Measurements from ENCODE around the gene SERPINB10.

SERPINB10 gene, protein sequence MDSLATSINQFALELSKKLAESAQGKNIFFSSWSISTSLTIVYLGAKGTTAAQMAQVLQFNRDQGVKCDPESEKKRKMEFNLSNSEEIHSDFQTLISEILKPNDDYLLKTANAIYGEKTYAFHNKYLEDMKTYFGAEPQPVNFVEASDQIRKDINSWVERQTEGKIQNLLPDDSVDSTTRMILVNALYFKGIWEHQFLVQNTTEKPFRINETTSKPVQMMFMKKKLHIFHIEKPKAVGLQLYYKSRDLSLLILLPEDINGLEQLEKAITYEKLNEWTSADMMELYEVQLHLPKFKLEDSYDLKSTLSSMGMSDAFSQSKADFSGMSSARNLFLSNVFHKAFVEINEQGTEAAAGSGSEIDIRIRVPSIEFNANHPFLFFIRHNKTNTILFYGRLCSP

DNA sequence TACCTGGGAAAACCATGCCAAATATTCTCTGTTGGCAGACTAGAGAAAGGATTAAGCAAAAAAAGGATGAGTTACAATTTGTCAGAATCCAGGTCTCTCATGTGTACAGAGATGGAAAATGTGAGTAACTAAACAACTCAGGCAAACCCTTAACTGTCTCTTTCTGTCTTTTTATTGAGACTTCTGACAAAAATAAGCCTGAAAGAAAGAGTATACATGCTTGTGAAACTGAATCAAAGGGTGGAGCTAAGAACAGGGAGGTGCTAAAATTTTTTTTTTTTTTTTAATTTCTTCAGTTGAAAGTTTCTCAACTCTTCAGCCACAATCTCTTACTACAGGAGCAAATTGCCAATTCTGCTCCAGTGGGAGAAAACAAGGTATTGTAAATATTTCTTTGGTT lies at the start of gene SERPINB10:
Gene SERPINB10, plus strand, starts transcription at position 295 of the 400 bp plus-strand sequence. CDS start 7,553 bp downstream, outside the sequence.
- DNase-seq (ENCODE audit: low spot score), result no peak

- no peak for DNase-seq (ENCODE audit: low spot score)
Observed at GRCh38 chr18:63858456-63858855, 49.3 kb upstream of the SERPINB10 start.

DNA sequence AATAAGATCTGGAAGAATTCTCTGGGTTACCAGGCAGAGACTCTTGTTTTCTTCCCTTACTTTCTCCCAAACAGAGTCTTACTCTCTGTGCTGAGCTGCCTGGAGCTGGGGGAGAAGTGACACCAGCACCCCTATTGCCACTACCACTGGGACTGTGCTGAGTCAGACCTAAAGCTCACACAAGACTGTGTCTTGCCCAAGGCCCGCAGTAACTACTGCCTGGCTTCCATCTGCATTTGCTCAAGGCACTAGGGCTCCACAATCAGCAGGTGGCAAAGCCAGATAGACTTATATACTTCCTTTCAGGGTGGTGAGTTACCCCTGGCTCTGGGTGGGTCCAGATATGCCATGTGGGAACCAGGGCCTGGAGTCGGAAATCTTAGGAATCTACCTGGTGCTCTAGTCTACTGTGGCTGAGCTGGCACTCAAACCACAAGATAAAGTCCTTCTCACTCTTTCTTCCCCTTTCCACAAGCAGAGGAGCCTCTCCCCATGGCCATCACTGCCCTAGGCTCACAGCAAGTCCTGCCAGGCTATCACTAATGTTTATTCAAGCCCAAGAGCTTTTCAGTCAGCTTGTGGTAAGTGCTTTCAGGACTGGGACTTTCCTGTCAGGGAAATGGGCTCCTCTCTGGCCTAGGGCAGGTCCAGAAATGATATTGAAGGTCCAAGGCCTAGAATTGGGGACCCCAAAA lies 47.8 kb upstream of the SERPINB10 start:
- DNase-seq (ENCODE audit: low spot score), result no peak

GRCh38 chr18:63860531-63860930 lies 47.2 kb upstream of the SERPINB10 start:
- no peak for DNase-seq (ENCODE audit: low spot score)

- no peak for DNase-seq (ENCODE audit: low spot score)
Observed at GRCh38 chr18:63867368-63868125, 40.2 kb upstream of the SERPINB10 start.

DNA sequence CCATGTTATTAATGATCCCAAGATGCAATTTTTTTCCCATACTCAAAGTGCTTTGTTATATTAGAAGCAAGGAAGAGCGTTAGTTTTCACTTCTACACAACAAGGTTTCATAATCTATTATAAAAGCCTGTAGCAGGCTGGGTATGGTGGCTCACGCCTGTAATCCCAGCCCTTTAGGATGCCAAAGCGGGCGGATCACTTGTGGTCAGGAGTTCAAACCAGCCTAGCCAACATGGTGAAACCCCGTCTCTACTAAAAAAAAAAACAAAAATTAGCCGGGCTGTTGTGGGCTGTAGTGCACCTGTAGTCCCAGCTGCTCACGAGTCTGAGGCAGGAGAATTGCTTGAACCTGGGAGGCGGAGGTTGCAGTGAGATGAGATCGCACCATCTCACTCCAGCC lies 39.2 kb upstream of the SERPINB10 start:
- DNase-seq (ENCODE audit: low spot score), result no peak

GRCh38 chr18:63869374-63869773 lies 38.4 kb upstream of the SERPINB10 start:
- no peak for DNase-seq (ENCODE audit: low spot score)

DNA sequence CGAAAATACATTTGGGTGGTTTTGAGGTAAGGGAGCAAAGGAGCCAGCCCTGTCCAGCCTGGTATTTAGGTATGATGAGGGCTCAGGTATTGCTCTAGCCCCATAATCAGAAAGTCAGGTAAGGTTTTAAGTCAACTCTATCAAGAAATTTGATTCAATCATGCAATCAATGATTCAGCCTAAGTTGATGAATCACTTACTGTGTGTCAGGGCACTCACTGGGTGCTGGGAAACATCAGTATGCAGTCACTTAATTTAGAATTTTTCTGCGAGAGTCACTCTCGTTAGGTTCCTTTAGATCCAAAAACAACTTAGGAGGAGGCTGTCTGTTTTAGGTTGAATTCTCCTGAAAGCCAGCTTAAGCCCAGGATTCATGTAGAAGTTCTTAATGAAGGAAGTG lies 37.9 kb upstream of the SERPINB10 start:
- no peak for DNase-seq (ENCODE audit: low spot score)

- no peak for DNase-seq (ENCODE audit: low spot score)
Observed at GRCh38 chr18:63871836-63872235, 35.9 kb upstream of the SERPINB10 start.

- DNase-seq (ENCODE audit: low spot score), result no peak
Observed at GRCh38 chr18:63872586-63872985, 35.2 kb upstream of the SERPINB10 start.

GRCh38 chr18:63878343-63878742 lies 29.4 kb upstream of the SERPINB10 start:
- no peak for DNase-seq (ENCODE audit: low spot score)

- no peak for DNase-seq (ENCODE audit: low spot score)
Observed at GRCh38 chr18:63878925-63879324, 28.8 kb upstream of the SERPINB10 start.

DNA sequence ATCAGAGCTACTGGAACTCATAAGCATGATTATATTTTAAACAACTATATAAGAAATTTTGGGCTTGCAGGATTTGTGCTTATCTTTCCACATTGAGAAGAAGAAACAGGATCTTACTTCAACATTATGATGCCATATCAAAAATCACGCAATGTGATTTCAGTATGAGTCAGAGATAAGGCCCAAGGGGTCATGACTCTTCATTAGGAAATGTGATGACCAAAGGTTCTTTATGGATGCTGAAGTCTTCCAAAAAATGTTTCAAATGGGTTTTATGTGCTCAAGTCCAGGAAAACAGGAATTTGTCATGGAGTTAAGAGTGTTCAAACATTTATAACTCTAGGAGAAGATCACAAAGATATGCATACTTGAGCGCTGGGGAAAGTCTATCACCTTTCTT lies 28.0 kb upstream of the SERPINB10 start:
- DNase-seq (ENCODE audit: low spot score), result no peak

GRCh38 chr18:63881851-63882250 lies 25.9 kb upstream of the SERPINB10 start:
- no peak for DNase-seq (ENCODE audit: low spot score)

DNA sequence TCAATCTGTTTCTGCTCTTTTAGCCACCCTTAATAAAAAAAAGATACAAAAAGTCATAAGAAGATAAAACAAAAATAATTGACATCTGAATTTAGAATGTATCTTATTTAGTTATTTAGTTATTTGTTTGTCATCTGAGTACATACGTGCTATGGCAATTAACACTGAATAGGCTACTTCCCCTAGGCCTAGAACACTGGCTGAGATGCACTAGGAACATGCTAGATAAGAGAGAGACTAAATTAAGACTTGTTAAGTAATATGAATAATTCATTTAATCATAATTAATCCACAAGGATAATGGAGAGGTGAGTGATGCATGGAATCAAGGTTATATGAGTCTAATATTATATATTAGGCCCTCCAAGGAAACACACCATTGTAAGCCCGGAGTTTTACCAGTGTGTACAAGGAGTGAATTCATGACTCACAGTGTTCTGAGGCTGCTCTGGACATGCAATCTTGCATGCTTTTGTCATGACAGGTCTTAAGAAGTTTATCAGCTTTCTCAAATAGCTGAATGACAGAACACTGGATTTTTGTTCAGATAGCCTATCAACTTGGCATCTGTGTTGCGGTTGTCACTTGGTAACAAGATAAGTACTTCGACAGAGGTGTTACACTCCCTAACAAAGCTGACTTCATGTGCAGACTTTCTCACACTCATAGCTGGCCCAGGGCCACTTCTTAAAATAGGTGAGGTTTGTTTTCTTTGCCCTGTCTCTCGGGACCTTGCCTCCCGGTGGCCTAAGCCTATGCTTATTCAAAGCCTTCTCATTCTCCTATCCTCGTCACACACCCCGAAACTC lies 25.2 kb upstream of the SERPINB10 start:
- DNase-seq (ENCODE audit: low spot score), result no peak

GRCh38 chr18:63883617-63884016 lies 24.1 kb upstream of the SERPINB10 start:
- DNase-seq (ENCODE audit: low spot score), result no peak

DNA sequence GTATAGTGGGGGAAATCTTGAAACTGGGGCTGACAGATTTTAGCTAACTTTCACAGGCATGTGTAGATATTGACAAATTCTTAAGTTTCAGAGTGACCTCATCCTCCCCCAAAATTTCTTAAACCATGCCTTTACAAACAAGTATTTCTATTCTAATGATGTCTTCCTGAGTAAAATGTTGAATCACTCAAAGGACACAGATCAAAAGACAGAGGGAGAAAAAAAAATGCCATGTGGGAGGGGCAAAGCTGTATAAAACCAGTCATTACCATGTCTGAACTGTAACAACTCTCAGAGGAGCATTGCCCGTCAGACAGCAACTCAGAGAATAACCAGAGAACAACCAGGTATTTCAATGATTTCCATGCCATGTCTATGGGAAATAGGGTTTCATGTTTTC lies 20.3 kb upstream of the SERPINB10 start, which contains the start of gene SERPINB2:
Gene SERPINB2, plus strand, starts transcription at position 282 of the 400 bp plus-strand sequence. CDS start 3,740 bp downstream, outside the sequence.
- DNase-seq (ENCODE audit: low spot score), result no peak

DNA sequence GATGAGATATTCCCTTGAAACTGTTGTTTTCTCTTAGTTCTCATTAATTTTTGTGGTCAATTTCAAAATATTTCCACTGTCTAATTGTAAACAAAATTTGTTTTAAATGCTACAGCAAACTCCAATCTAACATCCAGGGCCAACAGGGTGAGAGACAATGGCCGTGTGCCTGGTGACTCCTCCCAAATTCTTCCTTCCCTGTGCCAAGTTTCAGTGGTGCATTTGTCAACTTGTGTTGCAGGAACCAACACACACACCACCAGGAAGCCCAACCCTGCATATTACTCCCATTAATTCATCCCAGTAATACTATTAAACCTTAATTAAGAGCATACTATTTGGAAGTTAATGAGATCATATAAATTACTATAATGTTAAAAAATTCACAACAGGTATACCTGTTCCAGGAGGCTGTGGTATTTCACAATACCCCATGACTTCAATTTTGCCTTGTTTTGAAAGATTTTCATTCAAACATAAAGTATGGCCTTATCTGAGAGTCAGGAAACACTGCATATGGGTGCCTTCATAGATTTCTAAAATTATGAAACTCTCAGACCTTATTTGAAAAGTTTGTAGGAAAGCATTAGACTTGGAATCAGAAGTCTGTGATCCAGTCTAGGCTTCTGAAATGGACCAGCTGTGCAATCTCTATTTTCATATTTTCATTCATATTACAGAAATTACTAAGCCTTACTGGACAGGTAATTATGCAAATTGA lies 19.1 kb upstream of the SERPINB10 start:
- DNase-seq (ENCODE audit: low spot score), result no peak

DNA sequence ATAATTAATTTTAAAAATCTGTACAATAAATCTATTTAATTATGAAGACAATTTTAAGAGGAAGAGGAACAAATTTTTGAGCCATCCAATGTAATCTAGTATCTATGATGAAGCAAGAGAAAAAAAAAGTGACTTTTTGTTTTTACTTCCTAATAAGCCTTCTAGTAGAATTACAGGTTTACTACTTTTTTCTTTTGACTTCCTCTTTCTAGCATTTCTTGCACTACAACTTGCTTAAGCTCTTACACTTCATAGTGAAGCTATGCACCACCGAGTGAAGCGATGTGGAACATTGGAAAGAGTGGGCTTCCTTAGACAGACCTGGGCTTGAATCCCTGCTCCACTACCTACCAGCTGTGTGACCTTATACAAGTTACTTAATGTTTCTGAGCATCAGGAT lies 18.1 kb upstream of the SERPINB10 start:
- DNase-seq (ENCODE audit: low spot score), result no peak

DNA sequence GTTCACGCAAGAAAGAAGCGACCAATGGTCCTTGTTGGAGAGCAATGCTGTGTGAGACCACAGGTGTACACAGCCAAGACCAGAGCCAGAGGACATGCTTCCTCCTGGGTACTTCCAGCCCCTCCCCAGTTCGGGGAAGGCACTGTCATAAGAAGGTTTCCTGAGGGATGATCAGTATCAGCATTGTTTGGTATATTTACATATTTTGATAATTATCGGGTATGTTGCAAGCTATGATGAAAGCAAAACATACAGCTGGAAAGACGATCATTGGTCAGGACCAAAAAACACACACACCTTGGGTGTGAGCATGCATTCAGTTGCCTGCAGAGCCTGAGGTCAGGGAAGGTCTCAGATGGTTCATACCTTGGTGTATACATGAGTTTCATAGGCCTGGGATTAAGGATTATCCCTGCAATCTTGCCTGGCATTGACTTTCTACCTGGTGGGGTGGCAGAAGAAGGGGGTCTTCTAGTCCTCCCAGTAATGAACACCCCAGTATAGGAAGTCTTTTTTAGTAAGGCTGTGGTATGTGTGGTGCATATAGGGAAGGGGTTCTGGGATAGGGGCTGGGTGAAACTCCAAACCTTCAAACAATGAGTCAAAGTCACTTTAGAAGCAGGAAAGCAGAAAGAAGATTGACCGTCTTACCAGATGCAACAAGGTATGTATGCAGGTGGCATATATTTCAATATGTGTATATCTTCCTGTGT lies 17.4 kb upstream of the SERPINB10 start:
- no peak for DNase-seq (ENCODE audit: low spot score)

DNA sequence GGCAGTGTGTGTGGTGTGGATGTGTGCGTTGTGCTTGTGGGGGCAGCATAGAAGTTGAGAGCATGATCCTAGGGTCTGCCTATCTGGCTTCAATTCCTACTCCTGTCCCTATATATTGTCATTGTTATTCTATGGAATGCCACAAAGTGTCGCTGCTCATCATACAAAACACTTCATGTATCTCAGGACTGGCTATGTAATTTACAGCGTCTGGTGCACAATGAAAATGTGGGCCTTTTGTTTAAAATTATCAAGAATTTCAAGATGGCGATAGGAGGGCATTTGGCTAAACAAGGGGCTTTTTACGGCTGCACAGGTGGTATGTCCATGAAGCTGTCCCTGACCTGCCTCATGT lies 16.8 kb upstream of the SERPINB10 start:
- DNase-seq (ENCODE audit: low spot score), result no peak
